22Rv1 (cell line): ENCODE measurements around the gene LST1.
A peak's percentile ranks its signal among the peaks of the same experiment; 100 is the strongest.

Source experiments
- H3K27ac ChIP-seq: fragments of 450-650 bp; 2 replicates; pipeline ENCODE4 v1.5.1; 2017
- ZFX ChIP-seq: fragments of 450-650 bp; IDR thresholded peaks from 2 replicates; pipeline ENCODE4 v1.6.1; 2017; ENCODE audit warnings: antibody characterized with exemption, borderline replicate concordance
- TF ChIP-seq, protein P1 (sequence below): fragments of 450-650 bp; IDR thresholded peaks from 2 replicates; pipeline ENCODE4 v1.5.1; 2017; ENCODE audit warnings: mild to moderate bottlenecking

The LST1 gene

DNA sequence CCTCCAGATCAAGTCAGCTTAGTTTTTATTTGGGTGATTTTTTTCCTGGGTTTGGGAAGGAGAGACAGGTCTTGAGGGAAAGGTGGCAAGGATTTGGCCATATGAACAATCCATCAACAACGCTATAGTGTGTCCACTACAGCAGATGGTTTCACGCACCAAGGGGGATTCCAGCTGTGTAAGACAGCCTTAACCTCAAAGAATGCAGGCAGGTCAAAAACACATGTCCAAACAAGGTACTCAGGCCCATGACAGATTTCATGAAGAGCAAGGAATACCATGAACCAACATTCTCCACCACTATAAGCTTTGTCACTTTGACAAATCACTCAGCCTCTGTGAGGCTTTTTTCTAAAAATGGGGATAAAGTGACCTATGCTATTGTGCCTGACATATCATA lies 30.9 kb downstream of the LST1 start:
- TF ChIP-seq, protein P1, sequence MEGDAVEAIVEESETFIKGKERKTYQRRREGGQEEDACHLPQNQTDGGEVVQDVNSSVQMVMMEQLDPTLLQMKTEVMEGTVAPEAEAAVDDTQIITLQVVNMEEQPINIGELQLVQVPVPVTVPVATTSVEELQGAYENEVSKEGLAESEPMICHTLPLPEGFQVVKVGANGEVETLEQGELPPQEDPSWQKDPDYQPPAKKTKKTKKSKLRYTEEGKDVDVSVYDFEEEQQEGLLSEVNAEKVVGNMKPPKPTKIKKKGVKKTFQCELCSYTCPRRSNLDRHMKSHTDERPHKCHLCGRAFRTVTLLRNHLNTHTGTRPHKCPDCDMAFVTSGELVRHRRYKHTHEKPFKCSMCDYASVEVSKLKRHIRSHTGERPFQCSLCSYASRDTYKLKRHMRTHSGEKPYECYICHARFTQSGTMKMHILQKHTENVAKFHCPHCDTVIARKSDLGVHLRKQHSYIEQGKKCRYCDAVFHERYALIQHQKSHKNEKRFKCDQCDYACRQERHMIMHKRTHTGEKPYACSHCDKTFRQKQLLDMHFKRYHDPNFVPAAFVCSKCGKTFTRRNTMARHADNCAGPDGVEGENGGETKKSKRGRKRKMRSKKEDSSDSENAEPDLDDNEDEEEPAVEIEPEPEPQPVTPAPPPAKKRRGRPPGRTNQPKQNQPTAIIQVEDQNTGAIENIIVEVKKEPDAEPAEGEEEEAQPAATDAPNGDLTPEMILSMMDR = no peak
- TF ChIP-seq ZFX = no peak
- H3K27ac ChIP-seq = no peak overlapping the region

DNA sequence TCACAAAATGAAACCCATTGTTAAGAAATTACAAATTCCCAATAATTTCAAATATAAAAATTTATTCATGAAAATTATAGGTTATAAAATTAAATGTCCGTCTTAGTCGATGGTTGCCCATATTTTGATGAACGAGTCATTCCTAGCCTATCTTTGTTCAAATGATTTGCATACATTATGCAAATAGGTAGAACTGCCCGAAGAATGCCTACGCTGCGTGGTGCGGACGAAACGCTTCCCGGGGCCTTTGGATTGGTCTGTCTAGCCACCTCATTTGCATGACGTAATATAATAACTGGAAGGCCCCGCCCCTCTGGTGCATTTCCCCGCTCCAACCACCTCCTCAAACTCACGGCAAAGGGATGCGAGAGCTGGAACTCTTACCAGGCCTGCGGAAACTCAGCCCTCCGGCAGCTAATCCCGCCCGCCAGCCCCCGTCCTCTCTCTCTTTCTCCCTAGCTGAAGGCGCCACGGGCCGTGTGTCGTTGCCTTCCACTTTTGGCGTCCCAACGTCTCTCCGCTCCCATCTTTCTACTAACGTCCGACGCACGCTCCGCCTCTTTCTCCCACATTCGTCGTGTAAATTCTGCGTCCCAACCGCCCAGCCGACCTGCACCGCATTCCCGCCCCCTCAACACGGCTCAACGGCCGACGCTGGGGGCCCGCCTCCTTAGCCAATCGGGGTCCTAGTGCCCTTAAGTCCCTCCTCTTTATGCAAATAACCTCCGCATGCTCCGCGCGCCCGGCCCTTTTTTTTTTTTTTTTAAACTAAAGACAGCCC lies 33.9 kb downstream of the LST1 start:
- TF ChIP-seq ZFX = no peak
- TF ChIP-seq, protein P1 = no peak
- peak overlapping the region; percentile 96 for H3K27ac ChIP-seq

- peak within 1 kb of the TSS; percentile 96 for H3K27ac ChIP-seq
- TF ChIP-seq, protein P1 = no peak
- no peak for TF ChIP-seq ZFX
These were observed 34.7 kb downstream of the LST1 start, which contains the start of gene PRRC2A for GRCh38 chr6:31620586-31621319. PRRC2A (plus strand) TSS chr6:31620715; CDS start chr6:31622790, 2,075 bp downstream.

DNA sequence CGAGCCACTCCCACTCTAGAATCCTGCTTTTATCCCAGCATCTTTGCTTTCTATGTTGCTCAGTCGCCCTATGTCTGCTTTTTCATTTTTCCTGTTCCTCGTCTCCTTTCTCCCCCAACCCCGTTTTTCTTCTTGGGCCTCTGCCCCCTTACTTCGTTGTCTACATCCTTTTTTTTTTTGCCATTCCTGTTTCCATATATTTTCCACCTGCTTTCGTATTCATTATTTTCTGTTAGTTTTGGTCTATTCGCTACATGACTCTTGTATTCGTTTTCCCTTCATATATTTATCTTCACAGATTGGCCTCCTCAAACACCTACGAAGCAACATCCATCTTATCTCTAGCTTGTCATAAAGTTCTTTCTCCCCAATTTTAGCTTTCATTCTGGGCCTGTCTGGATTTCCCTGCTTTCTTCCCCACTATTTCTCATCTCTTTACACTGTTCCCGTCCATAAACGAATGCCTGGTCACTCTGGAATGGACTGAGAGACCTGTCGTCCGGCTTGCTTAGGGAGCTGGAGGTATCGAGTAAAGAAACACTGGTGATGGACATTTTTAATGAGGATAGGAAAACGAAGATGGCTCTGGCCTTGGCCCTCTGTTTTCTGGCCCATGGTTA lies 35.4 kb downstream of the LST1 start:
- H3K27ac ChIP-seq = peak overlapping the region; percentile 96
- TF ChIP-seq ZFX = no peak
- TF ChIP-seq, protein P1 = no peak

DNA sequence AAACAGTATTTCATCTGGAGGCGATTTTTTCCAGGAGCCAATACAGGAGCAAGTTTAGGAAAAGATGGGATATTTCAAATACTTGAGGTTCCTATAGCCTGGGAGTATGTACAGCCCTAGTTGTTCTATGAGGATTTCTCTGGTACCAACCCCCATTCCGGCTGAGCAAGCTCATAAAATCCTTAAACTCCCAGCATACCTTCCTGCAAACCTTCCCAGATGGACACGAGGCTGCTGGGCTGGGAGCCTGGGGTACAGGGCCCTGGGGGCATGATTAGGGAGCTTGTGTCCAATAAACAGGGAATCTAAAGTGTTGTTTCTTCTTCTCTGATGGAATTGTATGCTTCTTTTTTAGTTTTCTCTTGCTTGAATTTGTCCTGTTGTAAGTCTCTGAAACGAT lies 35.9 kb downstream of the LST1 start:
- no peak for TF ChIP-seq ZFX
- TF ChIP-seq, protein P1 = no peak
- peak overlapping the region; percentile 96 for H3K27ac ChIP-seq

- H3K27ac ChIP-seq = peak overlapping the region; percentile 96
- TF ChIP-seq, protein P1 = no peak
- TF ChIP-seq ZFX = no peak
These were observed 36.6 kb downstream of the LST1 start for GRCh38 chr6:31622684-31623091.
